Esophagus (tissue), 2 donors: ENCODE results near the gene ETV6. TPM values are rescaled to one million over a fixed set of nuclear protein-coding genes. Genes with fewer than 3 reads are reported as not detected.

Source experiments
- H3K27ac ChIP-seq, 2 donors: one replicate each; pipeline ENCODE4 v1.5.1; 2013; ENCODE audit warnings: low read depth in 2 of 2, mild to moderate bottlenecking in 2 of 2, inconsistent platforms in 1 of 2, low read length in 1 of 2, moderate library complexity in 1 of 2
- H3K27me3 ChIP-seq, 2 donors: one replicate each; pipeline ENCODE4 v1.6.1; 2013; ENCODE audit warnings: low read length in 2 of 2, control low read depth in 1 of 2, mild to moderate bottlenecking in 1 of 2; ENCODE audit not compliant: insufficient read depth in 2 of 2, control insufficient read depth in 1 of 2
- H3K36me3 ChIP-seq, 2 donors: one replicate each; pipeline ENCODE4 v1.6.1; 2013; ENCODE audit warnings: low read length in 1 of 2; ENCODE audit not compliant: control insufficient read depth in 2 of 2, insufficient read depth in 2 of 2
- H3K4me1 ChIP-seq, 2 donors: one replicate each; pipeline ENCODE4 v1.6.1; 2013; ENCODE audit warnings: low read length in 1 of 2; ENCODE audit not compliant: control insufficient read depth in 2 of 2, insufficient read depth in 2 of 2
- H3K4me3 ChIP-seq, 2 donors: one replicate each; pipeline ENCODE4 v1.5.1; 2013; ENCODE audit warnings: low read length in 2 of 2, mild to moderate bottlenecking in 2 of 2, low read depth in 1 of 2, moderate library complexity in 1 of 2
- H3K9me3 ChIP-seq, 2 donors: one replicate each; pipeline ENCODE4 v1.6.1; 2013; ENCODE audit warnings: mild to moderate bottlenecking in 2 of 2, low read depth in 1 of 2, low read length in 1 of 2, moderate library complexity in 1 of 2; ENCODE audit not compliant: control insufficient read depth in 2 of 2, insufficient read depth in 1 of 2
- WGBS, 2 donors: extraction: QIAGEN DNeasy Blood & Tissue Kit; methylation state at CpG; one replicate each; pipeline ENCODE4 v1.1.7; 2013; 5-methylcytosine and 5-hydroxymethylcytosine counted together
- polyA plus RNA-seq, 2 donors: library from polyadenylated mRNA; stranded (reverse); fragments of 200-250 nt; gene quantifications; one replicate each; pipeline ENCODE4 v1.2.3, GENCODE V29; 2013
- donor health status: healthy with polysubstance abuse.
- donor health status: Bipolar disorder and iron deficiency.

The ETV6 gene
- polyA plus RNA-seq, 2 donors: 5.4 to 5.6 TPM

DNA sequence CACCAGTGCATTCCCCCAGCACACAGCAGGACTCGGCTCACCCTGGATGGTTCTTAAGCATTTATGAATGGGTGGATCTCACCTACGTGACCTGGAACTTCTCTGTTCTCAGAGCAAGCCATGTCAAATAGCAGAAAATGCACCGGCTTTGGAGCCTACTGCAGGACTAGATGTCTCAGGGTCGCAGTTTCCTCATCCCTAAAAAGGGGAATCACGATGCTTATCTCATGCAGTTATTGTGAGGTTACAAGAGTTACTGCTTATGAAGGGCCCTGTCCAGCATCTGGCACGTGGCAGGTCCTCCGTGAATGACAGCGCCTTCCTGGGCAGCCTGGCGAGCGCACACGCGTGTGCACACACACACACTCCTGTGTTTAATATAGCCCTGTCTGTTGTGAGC, 128.5 kb downstream of the ETV6 start:
- Histone ChIP-seq H3K9me3 (no peaks in the 10 kb centered on the region), H3K36me3 (no peaks in the 10 kb centered on the region), H3K4me1 (peaks cover 3% of the 10 kb centered on the region in 2 donors), H3K27me3 (no peaks in the 10 kb centered on the region), H3K4me3 (no peak overlapping the region), H3K27ac (no peak overlapping the region)
- WGBS, 2 donors: 86 to 88% methylated on average over 12 of the region's 12 CpGs

DNA sequence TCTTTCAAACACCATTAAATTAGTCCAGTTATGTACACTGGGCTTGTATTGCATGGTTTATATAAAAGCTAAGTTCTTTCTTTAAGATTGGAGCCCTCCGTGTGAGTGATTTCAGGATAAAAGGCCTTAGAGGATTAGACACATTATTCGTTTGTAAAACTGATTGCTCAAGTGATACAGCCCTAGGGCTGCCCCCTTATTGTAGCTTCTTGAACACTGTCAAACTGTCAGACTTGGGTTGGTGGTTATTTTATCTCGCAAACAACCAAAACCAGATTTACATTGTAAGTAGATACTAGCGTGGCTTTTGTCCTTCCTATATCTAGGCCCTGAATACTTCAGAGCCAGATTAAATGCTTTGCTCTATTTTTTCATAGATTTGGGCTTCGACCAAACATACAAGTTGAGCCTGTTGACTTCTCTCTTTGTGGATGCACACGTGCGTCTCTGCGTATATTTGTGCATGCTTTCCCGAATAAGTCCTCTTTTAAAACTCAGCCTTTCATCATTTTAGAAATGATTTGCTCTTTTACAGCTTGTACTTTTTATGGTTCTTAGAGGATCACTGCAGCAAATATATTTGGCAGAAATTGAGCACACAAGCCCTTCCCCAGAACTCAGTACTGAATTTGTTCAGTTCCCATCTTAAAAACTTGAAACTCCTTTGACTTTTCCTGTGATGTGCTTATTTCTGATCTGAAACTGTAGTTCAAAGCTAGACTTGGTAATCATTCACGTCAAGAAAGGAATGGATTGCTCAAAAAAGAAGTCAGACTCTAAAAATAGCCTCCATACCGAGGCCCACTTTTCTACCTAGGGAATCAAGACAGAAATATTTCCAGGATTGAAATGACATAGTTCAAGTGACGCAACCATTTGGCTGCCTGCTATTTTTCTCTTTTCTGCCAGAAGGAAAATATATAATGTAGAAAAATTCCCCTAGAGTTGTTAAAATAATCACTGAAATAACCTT, 129.5 kb downstream of the ETV6 start:
- Histone ChIP-seq H3K4me3 (no peak overlapping the region), H3K9me3 (no peaks in the 10 kb centered on the region), H3K4me1 (no peaks in the 10 kb centered on the region), H3K27me3 (no peaks in the 10 kb centered on the region), H3K36me3 (no peaks in the 10 kb centered on the region), H3K27ac (peak overlapping the region in 1 of 2 donors; percentile 9)
- WGBS, 2 donors: 62 to 63% methylated on average over 12 of the region's 12 CpGs

GRCh38 chr12:11780521-11781101, 131.1 kb downstream of the ETV6 start:
- no peaks in the 10 kb centered on the region for H3K4me1 ChIP-seq
- no peaks in the 10 kb centered on the region for H3K36me3 ChIP-seq
- 83 to 85% methylated on average over 6 of the region's 6 CpGs for WGBS, 2 donors
- H3K27ac ChIP-seq: no peak overlapping the region
- H3K27me3 ChIP-seq: no peaks in the 10 kb centered on the region
- no peak overlapping the region for H3K4me3 ChIP-seq
- no peaks in the 10 kb centered on the region for H3K9me3 ChIP-seq

DNA sequence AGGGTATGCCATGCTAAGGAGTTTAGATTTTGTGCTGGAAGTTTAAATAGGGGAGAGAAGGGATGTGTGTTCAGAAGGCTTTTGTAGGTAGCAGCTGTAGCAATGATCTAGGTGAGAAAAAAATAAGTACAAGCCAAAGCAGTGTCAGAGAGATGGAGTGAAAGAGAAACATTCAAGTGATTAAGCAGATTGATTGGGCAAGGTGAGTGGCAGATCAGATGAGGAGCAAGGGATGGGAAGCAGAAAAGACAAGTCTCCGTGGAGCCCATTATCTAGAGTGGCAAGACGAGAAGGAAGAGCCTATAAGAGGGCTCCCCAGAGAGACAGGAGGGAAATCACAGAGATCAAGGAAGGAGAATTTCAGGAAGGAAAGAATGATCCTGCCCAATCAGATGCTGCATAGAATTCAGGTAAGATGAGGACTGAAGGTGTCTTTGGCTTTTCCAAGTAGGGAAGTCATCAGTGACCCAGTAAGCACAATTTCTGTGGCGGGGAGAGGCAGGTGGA, 133.5 kb downstream of the ETV6 start:
- WGBS, 2 donors: 85 to 93% methylated on average over 3 of the region's 3 CpGs
- Histone ChIP-seq H3K27ac (no peak overlapping the region), H3K36me3 (no peaks in the 10 kb centered on the region), H3K4me1 (no peaks in the 10 kb centered on the region), H3K4me3 (no peak overlapping the region), H3K9me3 (no peaks in the 10 kb centered on the region), H3K27me3 (no peaks in the 10 kb centered on the region)

DNA sequence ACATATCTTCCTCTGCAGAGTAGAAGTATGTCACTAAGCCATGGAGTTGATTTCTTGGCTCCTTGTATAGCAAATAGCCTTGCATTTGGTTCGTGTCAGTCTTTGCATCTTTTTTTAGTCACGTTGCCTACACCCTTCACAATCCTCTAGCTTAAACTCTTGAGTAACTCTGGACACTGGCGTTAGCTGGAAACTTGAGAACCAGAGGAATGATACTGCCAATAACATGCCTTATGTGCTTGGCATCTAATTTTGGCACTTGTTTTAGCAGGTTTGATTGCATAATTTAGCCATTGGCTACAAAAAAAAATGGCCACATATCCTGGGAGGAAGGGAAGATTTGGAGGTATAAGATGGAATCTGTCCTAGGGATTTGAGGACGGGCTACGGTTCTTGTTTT, 136.2 kb downstream of the ETV6 start:
- Histone ChIP-seq H3K27me3 (no peaks in the 10 kb centered on the region), H3K27ac (no peak overlapping the region), H3K9me3 (no peaks in the 10 kb centered on the region), H3K36me3 (no peaks in the 10 kb centered on the region), H3K4me3 (no peak overlapping the region), H3K4me1 (no peaks in the 10 kb centered on the region)
- WGBS, 2 donors: 44 to 66% methylated on average over 5 of the region's 5 CpGs

GRCh38 chr12:11786638-11787365, 137.3 kb downstream of the ETV6 start:
- H3K36me3 ChIP-seq: no peaks in the 10 kb centered on the region
- no peaks in the 10 kb centered on the region for H3K9me3 ChIP-seq
- no peaks in the 10 kb centered on the region for H3K27me3 ChIP-seq
- H3K4me3 ChIP-seq: no peak overlapping the region
- WGBS, 2 donors: 83 to 84% methylated on average over 5 of the region's 5 CpGs
- no peaks in the 10 kb centered on the region for H3K4me1 ChIP-seq
- no peak overlapping the region for H3K27ac ChIP-seq

DNA sequence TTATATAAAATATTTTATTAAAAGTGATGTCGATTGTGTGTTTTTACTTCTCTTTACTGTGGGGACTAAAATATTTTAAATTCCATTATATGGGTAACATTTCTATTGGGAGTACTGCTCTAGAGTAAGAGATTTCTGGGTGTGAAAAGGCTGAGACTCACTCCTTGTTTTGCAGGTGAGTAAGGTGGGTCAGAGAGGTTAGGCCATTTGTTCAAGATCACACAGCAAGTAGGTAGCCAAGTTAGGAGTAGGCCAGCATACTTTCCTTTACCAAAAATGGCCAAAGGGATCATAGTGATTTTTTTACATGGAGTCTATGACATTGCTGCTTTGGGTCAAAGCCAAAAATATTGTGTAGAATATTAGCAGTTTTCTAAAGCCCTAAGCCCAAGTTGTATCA, 138.0 kb downstream of the ETV6 start:
- no peaks in the 10 kb centered on the region for H3K27me3 ChIP-seq
- H3K36me3 ChIP-seq: no peaks in the 10 kb centered on the region
- 98 to 99% methylated on average over 1 of the region's 1 CpG for WGBS, 2 donors
- H3K4me3 ChIP-seq: no peak overlapping the region
- H3K27ac ChIP-seq: no peak overlapping the region
- no peaks in the 10 kb centered on the region for H3K4me1 ChIP-seq
- H3K9me3 ChIP-seq: no peaks in the 10 kb centered on the region

DNA sequence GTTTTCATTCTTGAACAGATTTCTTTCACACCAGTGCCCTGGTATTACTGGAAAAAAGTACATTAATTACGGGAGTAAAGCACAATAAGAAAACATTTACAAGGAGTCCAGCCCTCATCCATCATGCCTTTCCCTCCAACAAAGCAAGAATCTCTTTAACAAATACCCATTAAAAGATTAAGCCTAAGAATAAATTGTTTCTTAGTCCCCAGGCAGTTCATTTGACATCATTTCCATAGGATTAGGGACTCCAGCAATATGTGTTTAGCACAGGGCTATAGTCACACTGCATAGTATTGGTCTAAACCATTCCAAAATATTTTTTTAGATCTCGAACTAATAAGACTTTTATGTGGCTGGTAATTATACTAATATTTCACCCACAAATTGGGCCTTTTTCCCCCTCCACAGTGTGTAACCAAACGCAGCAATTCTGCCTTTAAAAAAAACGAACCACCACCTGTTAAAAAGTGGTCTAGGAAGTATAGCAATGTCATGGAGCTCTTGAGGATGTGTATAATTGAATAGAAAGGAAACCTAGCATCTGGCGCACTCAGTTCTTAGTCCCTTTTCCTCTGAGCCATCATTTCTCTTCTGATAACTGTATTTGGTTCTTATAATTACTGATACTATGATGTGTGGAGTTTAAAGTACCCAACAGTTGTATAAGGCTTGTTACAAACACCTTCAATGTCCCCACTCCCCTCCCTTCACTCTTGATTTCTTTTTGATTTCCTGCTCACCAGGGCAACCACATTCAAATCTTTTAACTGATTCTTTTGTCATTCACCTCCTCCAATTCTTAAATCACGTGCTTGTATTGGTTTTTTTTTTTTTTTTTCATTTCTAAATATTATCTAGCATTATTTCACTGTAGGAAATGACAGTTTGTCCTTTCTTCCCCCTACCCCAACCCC, 138.7 kb downstream of the ETV6 start:
- Histone ChIP-seq H3K4me1 (no peaks in the 10 kb centered on the region), H3K9me3 (no peaks in the 10 kb centered on the region), H3K27me3 (no peaks in the 10 kb centered on the region), H3K36me3 (no peaks in the 10 kb centered on the region), H3K4me3 (no peak overlapping the region), H3K27ac (no peak overlapping the region)
- 57 to 67% methylated on average over 6 of the region's 6 CpGs for WGBS, 2 donors
